Kidney (tissue), 14 donors: Measurements from ENCODE around the gene DDB1. TPM values are rescaled to one million over a fixed set of nuclear protein-coding genes. Genes with fewer than 3 reads are reported as not detected.

Experiments used
- DNase-seq, 5 donors: peaks; one replicate each; pipeline ENCODE4 v3.0.0-alpha.2; 2013 to 2020
- FAIRE-seq: peaks from 2 replicates; lab custom pipeline; 2012; peaks lifted over from hg19 to GRCh38; lab: Jason Lieb, UNC
- H3K27ac ChIP-seq, 2 donors: one replicate each; pipeline ENCODE4 v1.7.0; 2013; ENCODE audit warnings: low read depth in 2 of 2, low read length in 2 of 2, inconsistent platforms in 1 of 2
- H3K27me3 ChIP-seq: one replicate; pipeline ENCODE4 v1.7.1; 2013; ENCODE audit warnings: low read length, inconsistent platforms; ENCODE audit not compliant: control insufficient read depth, insufficient read depth
- H3K36me3 ChIP-seq, 3 donors: one replicate each; pipeline versions ENCODE4 v1.7.0 to v1.7.1; 2013; ENCODE audit warnings: low read length in 3 of 3, control low read depth in 1 of 3, inconsistent platforms in 1 of 3; ENCODE audit not compliant: insufficient read depth in 3 of 3, control insufficient read depth in 2 of 3
- H3K4me1 ChIP-seq, 3 donors: one replicate each; pipeline versions ENCODE4 v1.7.0 to v1.7.1; 2013; ENCODE audit warnings: low read length in 3 of 3, inconsistent platforms in 1 of 3, low read depth in 1 of 3; ENCODE audit not compliant: control insufficient read depth in 2 of 3, insufficient read depth in 2 of 3
- H3K4me3 ChIP-seq, 3 donors: one replicate each; pipeline versions ENCODE4 v1.7.0 to v1.8.1; 2013; ENCODE audit warnings: low read length in 3 of 3, control low read depth in 1 of 3, inconsistent platforms in 1 of 3
- H3K9ac ChIP-seq, 3 donors: one replicate each; pipeline versions ENCODE4 v1.7.0 to v1.7.1; 2013; ENCODE audit warnings: low read length in 3 of 3, control low read depth in 1 of 3, inconsistent platforms in 1 of 3
- H3K9me3 ChIP-seq, 3 donors: one replicate each; pipeline versions ENCODE4 v1.7.0 to v1.7.1; 2013; ENCODE audit warnings: low read length in 3 of 3, control low read depth in 1 of 3, inconsistent platforms in 1 of 3; ENCODE audit not compliant: control insufficient read depth in 2 of 3, insufficient read depth in 1 of 3
- intact Hi-C: fragments of 100-400 bp; cut with DNase I; formaldehyde crosslinking; loops from one replicate; pipeline ENCODE4 v1.11.1; 2022
- polyA plus RNA-seq: library from polyadenylated mRNA; stranded (reverse); fragments of 350-450 nt; fragmentation: Illumina TruSeq; extraction: RNeasy Lipid Tissue Mini Kit (QIAGEN cat#74804); gene quantifications from one replicate; pipeline ENCODE4 v1.2.3, GENCODE V29; 2014; ENCODE audit warnings: low read depth, low replicate concordance; ENCODE audit not compliant: insufficient read depth
- total RNA-seq: library from RNA; stranded (reverse); fragmentation: NEBNext Ultra II Directional; extraction: Animal tissue kit (Norgen Biotek cat#: 25700); gene quantifications from one replicate; pipeline ENCODE4 v1.2.1, GENCODE V29; 2021
- TF ChIP-seq, protein P1 (sequence below): IDR thresholded peaks from 3 replicates; pipeline ENCODE4 v1.5.1; 2012; ENCODE audit warnings: mild to moderate bottlenecking, moderate library complexity, borderline replicate concordance; ENCODE audit not compliant: insufficient read depth; ENCODE audit errors: extremely low read depth
- donor health status: control.
- donor health status: control.
- donor health status: control.
- donor health status: control.
- donor health status: control.
- donor health status: DM: yes; HTN: yes; CAD: no.
- donor health status: Normal renal cell carcinoma (clear cell type).

The DDB1 gene
- total and polyA plus RNA-seq, 2 donors from 2014 or later, result 131 to 185 TPM

DNA sequence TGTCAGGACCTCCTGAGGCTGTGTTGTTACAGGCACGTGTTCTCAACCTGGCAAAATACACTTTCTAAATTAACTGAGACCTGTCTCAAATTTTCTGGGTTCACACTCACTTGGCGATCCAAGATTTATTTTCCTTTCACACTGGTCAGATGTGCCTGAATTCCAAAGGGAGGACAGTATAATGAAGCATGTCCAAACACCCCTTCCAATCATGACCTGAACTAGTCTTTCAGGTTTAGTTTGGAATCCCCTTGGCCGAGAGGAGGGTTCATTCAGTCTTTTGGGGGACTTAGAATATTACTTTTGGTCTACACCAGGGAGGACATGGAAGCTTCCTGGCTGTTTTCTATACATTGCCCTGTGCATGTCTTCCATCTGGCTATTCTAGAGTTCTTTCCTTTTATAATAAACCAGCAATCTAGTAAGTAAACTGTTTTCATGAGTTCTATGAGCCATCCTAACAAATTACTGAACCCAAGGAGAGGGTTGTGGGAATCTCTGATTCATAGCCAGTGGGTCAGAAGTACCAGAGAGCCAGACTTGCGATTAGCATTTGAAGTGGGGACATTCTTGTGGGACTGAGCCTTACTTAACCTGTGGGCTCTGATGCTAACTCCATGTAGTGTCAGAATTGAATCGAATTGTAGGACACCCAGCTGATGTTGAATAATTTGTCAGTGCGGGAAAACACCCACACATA, 44.7 kb upstream of the DDB1 start:
- Histone ChIP-seq H3K4me3 (no peak overlapping the region), H3K27me3 (no peaks in the 10 kb centered on the region), H3K36me3 (no peaks in the 10 kb centered on the region), H3K27ac (no peak overlapping the region), H3K9me3 (no peaks in the 10 kb centered on the region), H3K4me1 (no peaks in the 10 kb centered on the region), H3K9ac (no peak overlapping the region)
- intact Hi-C loops, result no loop called here
- FAIRE-seq, result no peak
- DNase-seq, result no peak
- TF ChIP-seq, protein P1, sequence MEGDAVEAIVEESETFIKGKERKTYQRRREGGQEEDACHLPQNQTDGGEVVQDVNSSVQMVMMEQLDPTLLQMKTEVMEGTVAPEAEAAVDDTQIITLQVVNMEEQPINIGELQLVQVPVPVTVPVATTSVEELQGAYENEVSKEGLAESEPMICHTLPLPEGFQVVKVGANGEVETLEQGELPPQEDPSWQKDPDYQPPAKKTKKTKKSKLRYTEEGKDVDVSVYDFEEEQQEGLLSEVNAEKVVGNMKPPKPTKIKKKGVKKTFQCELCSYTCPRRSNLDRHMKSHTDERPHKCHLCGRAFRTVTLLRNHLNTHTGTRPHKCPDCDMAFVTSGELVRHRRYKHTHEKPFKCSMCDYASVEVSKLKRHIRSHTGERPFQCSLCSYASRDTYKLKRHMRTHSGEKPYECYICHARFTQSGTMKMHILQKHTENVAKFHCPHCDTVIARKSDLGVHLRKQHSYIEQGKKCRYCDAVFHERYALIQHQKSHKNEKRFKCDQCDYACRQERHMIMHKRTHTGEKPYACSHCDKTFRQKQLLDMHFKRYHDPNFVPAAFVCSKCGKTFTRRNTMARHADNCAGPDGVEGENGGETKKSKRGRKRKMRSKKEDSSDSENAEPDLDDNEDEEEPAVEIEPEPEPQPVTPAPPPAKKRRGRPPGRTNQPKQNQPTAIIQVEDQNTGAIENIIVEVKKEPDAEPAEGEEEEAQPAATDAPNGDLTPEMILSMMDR, result no peak

DNA sequence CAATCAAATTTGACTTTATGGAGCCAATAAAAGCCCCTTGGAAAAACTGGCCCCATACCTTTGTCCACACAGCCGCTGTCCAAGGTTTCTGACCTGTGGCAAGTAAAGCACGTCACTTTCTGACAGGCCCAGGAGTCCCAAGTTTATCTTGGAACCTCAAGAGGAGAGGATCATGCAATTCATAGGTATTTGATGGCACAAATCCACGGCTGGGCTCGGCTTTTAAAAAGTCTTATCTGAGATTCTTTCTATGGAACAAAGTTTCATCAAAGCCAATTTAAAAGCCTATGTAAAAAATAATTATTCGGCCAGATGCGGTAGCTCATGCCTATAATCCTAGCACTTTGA, 42.8 kb upstream of the DDB1 start:
- TF ChIP-seq, protein P1, result no peak
- FAIRE-seq (no peak), DNase-seq (no peak)
- Histone ChIP-seq H3K9me3 (no peaks in the 10 kb centered on the region), H3K9ac (no peak overlapping the region), H3K27me3 (no peaks in the 10 kb centered on the region), H3K27ac (no peak overlapping the region), H3K4me3 (no peak overlapping the region), H3K4me1 (no peaks in the 10 kb centered on the region), H3K36me3 (no peaks in the 10 kb centered on the region)
- intact Hi-C loops, result no loop called here

DNA sequence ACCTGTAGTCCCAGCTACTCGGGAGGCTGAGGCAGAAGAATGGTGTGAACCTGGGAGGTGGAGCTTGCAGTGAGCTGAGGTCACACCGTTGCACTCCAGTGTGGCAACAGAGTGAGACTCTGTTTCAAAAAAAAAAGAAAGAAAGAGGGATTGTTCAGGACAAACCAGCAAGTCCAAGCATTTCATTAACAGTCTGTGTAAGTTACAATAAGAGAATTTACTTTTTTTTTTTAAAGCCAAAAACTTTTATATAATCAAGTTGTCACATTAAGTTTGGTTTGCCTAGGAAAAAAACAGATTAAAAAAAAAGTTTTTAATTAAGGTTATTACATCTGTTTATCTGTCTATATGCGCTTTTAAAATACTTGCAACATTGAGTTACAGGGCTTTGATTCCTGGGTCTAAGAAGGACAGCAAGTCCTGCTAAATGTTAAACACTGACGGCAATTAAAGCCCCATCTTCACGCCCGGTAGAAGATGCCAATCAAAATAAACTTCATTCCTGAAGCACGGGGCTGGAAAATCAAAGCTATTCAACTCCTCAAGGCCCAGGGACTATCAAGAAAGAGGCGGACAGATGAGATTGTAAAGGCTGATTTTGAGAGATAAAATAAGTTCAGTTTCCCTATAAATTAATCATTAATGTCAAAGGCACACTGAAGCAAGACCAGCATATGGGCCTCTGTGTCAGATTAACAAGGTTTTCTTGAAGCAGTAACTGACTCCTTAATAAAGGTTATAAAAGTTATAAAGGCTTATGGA, 39.9 kb upstream of the DDB1 start:
- H3K36me3 ChIP-seq, result peaks cover 4 to 20% (median 4%) of the 10 kb centered on the region in 3 donors

More for the DNA sequence above, 39.9 kb upstream of the DDB1 start:
- Histone ChIP-seq H3K4me1 (peaks cover 0 to 2% (median 0%) of the 10 kb centered on the region in 3 donors), H3K4me3 (no peak overlapping the region), H3K27ac (no peak overlapping the region), H3K27me3 (no peaks in the 10 kb centered on the region), H3K9me3 (no peaks in the 10 kb centered on the region), H3K9ac (no peak overlapping the region)
- intact Hi-C loops, result no loop called here
- DNase-seq (peak in 1 of 5 donors; percentile 23), FAIRE-seq (no peak)
- TF ChIP-seq, protein P1, result no peak
